ENCODE results near the gene TSPAN9.

Gene TSPAN9

DNA sequence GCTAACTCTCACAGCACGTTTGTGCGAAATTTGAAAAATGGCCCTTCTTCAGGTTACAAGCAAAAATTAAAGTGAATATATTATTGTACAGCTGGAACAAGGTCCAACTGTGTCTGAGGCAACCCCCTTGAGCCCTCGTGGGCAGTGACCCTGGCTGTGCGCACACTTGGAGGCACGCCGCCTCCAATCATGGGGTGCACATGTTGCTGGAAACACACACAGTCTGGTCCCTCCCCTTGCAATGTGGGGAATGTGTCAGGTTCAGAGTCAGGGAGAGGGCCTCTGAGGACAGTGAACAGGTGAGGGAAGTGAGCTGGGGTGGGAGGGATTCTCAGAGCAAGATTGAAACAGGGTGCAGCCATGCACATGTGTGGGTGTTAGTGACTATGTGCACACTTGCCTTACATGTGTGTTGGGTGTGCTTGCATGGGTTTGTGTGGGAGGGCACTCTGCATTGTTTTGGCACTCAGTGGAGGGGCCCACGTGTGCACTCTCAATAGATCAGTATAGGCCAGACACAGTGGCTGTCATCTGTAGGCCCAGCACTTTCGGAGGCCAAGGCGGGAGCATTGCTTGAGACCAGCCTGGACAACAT, 9.6 kb downstream of the TSPAN9 start:
- Histone ChIP-seq H2BK15ac (replicated peaks; ENCODE audit: low read depth) (no peak overlapping the region), H3K4me1 (ENCODE audit: control insufficient read depth, low read depth, low read length) (peaks cover 4% of the 10 kb centered on the region), H3K56ac (ENCODE audit: low read length) (no peak overlapping the region), H3K4me2 (ENCODE audit: low read length) (no peak overlapping the region), H4K8ac (ENCODE audit: low read depth, low read length) (no peak overlapping the region), H3K79me2 (ENCODE audit: control insufficient read depth, insufficient read depth, low read length) (no peaks in the 10 kb centered on the region), H3K18ac (ENCODE audit: low read length) (no peak overlapping the region), H3K36me3 (ENCODE audit: control insufficient read depth, insufficient read depth, low read length) (no peaks in the 10 kb centered on the region), H3K4me3 (ENCODE audit: low read length) (no peak overlapping the region), H3K27ac (ENCODE audit: low read depth, low read length) (no peak overlapping the region), H4K5ac (ENCODE audit: low read length) (no peak overlapping the region), H3K4ac (ENCODE audit: low read depth, low read length) (no peak overlapping the region), H3K23ac (ENCODE audit: low read length) (no peak overlapping the region), H2BK5ac (ENCODE audit: low read length) (no peak overlapping the region), H2AK5ac (ENCODE audit: low read length) (no peak overlapping the region), H3K79me1 (ENCODE audit: low read length) (peaks cover 3% of the 10 kb centered on the region), H2BK120ac (ENCODE audit: low read depth, low read length) (no peak overlapping the region), H3K27me3 (ENCODE audit: insufficient read depth, low read length, poor library complexity) (no peaks in the 10 kb centered on the region), H3K9ac (ENCODE audit: low read length) (no peak overlapping the region)
- no CpG with 5 or more reads among the region's 9 CpGs for WGBS (ENCODE audit: extremely low coverage, insufficient coverage, low lambda C conversion rate)
- DNase-seq = no peak

DNA sequence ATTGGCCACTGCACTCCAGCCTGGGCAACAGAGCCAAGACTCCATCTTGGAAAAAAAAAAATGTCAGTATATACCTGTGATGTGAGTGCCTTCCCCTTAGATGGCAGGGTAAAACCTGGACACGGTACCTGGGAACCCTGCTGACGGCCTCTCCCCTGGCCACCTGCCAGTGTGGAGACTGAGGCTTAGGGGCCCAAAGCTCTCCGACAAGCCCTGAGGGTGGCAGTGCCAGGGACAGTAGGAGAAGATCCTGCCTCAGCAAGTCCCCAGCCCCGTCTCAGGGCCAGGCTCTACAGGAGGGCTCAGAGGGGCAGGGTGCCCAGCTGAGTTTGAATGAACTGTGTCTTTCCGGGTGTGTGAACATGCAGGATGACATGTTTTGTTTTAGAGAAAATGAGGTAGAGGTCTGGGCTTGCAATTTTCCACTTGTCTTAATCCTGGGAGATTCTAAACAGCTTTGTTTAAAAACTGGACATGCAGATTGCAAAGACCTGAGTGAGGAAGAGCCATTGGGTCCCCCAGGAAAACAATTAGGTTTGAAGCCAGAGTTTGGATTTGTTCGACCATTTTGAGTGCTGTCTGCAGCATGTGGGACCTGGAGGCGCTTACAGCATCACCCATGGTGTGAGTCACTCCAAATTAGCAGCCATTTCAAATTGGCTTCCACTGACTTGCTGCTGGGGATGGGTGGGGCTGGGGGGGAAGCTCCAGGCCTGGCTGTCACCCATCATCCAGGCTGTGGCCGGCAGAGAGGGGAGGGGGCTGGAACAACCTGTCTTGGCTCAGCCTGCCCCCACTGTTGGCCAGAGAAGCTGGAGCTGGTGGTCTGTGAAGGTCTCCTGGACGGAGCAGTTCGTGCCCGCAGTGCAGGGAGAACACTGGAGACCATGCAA, 10.8 kb downstream of the TSPAN9 start:
- H3K4me2 ChIP-seq (ENCODE audit: low read length) = no peak overlapping the region
- no peak overlapping the region for H2AK5ac ChIP-seq (ENCODE audit: low read length)
- no peak for DNase-seq
- H3K4me1 ChIP-seq (ENCODE audit: control insufficient read depth, low read depth, low read length) = peaks cover 4% of the 10 kb centered on the region
- H4K8ac ChIP-seq (ENCODE audit: low read depth, low read length) = no peak overlapping the region
- H3K56ac ChIP-seq (ENCODE audit: low read length) = no peak overlapping the region
- H2BK15ac ChIP-seq (replicated peaks; ENCODE audit: low read depth) = no peak overlapping the region
- H3K79me1 ChIP-seq (ENCODE audit: low read length) = peaks cover 3% of the 10 kb centered on the region
- no peak overlapping the region for H3K23ac ChIP-seq (ENCODE audit: low read length)
- no peak overlapping the region for H4K5ac ChIP-seq (ENCODE audit: low read length)
- WGBS (ENCODE audit: extremely low coverage, insufficient coverage, low lambda C conversion rate) = no CpG with 5 or more reads among the region's 11 CpGs
- H3K79me2 ChIP-seq (ENCODE audit: control insufficient read depth, insufficient read depth, low read length) = no peaks in the 10 kb centered on the region
- no peak overlapping the region for H2BK120ac ChIP-seq (ENCODE audit: low read depth, low read length)
- no peaks in the 10 kb centered on the region for H3K27me3 ChIP-seq (ENCODE audit: insufficient read depth, low read length, poor library complexity)
- no peak overlapping the region for H3K27ac ChIP-seq (ENCODE audit: low read depth, low read length)
- no peaks in the 10 kb centered on the region for H3K36me3 ChIP-seq (ENCODE audit: control insufficient read depth, insufficient read depth, low read length)
- H3K4ac ChIP-seq (ENCODE audit: low read depth, low read length) = no peak overlapping the region
- H3K9ac ChIP-seq (ENCODE audit: low read length) = no peak overlapping the region
- H3K4me3 ChIP-seq (ENCODE audit: low read length) = no peak overlapping the region
- no peak overlapping the region for H3K18ac ChIP-seq (ENCODE audit: low read length)
- H2BK5ac ChIP-seq (ENCODE audit: low read length) = no peak overlapping the region

DNA sequence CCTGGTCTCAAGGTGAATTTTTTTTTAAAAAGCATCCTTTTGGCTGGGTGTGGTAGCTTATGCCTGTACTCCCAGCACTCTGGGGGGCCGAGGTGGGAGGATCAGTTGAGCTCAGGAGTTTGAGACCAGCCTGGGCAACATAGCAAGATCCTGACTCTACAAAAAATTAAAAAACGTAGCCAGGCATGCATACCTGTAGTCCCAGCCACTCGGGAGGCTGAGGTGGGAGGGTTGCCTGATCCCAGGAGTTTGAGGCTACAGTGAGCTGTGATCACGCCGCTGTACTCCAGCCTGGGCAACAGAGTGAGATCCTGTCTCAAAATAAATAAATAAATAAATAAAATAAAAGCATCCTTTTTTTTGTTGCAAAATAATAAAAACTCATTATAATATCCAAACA, 12.4 kb downstream of the TSPAN9 start:
- no peaks in the 10 kb centered on the region for H3K79me2 ChIP-seq (ENCODE audit: control insufficient read depth, insufficient read depth, low read length)
- H2BK120ac ChIP-seq (ENCODE audit: low read depth, low read length) = no peak overlapping the region
- no peak overlapping the region for H2BK15ac ChIP-seq (replicated peaks; ENCODE audit: low read depth)
- peaks cover 3% of the 10 kb centered on the region for H3K79me1 ChIP-seq (ENCODE audit: low read length)
- no peak overlapping the region for H3K18ac ChIP-seq (ENCODE audit: low read length)
- no peak overlapping the region for H3K27ac ChIP-seq (ENCODE audit: low read depth, low read length)
- H3K36me3 ChIP-seq (ENCODE audit: control insufficient read depth, insufficient read depth, low read length) = no peaks in the 10 kb centered on the region
- H3K4me3 ChIP-seq (ENCODE audit: low read length) = no peak overlapping the region
- no peaks in the 10 kb centered on the region for H3K27me3 ChIP-seq (ENCODE audit: insufficient read depth, low read length, poor library complexity)
- no peak overlapping the region for H4K5ac ChIP-seq (ENCODE audit: low read length)
- no peak overlapping the region for H3K9ac ChIP-seq (ENCODE audit: low read length)
- no peak overlapping the region for H3K4me2 ChIP-seq (ENCODE audit: low read length)
- DNase-seq = no peak
- no peak overlapping the region for H2AK5ac ChIP-seq (ENCODE audit: low read length)
- peaks cover 4% of the 10 kb centered on the region for H3K4me1 ChIP-seq (ENCODE audit: control insufficient read depth, low read depth, low read length)
- H3K56ac ChIP-seq (ENCODE audit: low read length) = no peak overlapping the region
- no peak overlapping the region for H4K8ac ChIP-seq (ENCODE audit: low read depth, low read length)
- no peak overlapping the region for H3K23ac ChIP-seq (ENCODE audit: low read length)
- WGBS (ENCODE audit: extremely low coverage, insufficient coverage, low lambda C conversion rate) = no CpG with 5 or more reads among the region's 5 CpGs
- no peak overlapping the region for H3K4ac ChIP-seq (ENCODE audit: low read depth, low read length)
- H2BK5ac ChIP-seq (ENCODE audit: low read length) = no peak overlapping the region

DNA sequence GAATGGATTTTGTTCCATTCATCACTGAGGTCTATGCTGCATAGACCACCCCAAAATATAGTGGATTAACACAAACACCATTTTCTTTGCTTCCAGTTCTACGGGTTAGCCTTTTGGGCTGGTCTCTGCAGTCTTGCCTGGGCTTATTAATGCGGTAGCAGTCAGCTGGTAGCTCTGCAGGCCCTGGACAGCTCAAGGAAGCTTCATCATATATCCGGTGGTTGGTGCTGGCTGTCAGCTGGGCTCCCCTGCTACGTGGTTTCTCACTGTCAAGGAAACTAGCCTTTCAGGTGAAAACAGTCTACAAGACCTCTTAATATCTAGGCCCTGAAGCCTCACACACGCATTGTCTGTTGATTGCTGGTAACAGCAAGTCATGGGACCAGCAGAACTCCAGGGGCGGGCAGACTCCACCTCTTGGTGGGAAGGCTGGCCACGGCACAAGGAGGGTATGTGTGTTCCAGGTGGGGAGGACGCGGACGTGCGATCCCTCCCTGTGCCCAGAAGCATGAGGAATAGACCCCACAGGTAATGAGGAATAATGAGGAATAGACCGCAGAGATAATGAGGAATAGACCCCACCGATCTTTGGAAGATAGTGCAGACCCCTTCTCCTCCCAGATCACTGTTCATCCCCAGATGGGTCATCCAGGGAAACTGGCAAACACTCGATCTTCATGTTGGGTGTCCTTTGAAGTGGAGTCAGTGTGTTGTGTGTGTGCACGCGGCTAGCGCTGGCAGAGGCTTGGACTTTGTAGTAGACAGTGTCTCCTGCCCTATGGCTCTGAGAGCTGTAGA, 13.3 kb downstream of the TSPAN9 start:
- no peak for DNase-seq
- H3K79me2 ChIP-seq (ENCODE audit: control insufficient read depth, insufficient read depth, low read length) = no peaks in the 10 kb centered on the region
- no peak overlapping the region for H4K8ac ChIP-seq (ENCODE audit: low read depth, low read length)
- H3K36me3 ChIP-seq (ENCODE audit: control insufficient read depth, insufficient read depth, low read length) = no peaks in the 10 kb centered on the region
- no peak overlapping the region for H3K4me3 ChIP-seq (ENCODE audit: low read length)
- no peak overlapping the region for H3K18ac ChIP-seq (ENCODE audit: low read length)
- H3K9ac ChIP-seq (ENCODE audit: low read length) = no peak overlapping the region
- H2BK120ac ChIP-seq (ENCODE audit: low read depth, low read length) = no peak overlapping the region
- H3K4me1 ChIP-seq (ENCODE audit: control insufficient read depth, low read depth, low read length) = peaks cover 2% of the 10 kb centered on the region
- H3K4me2 ChIP-seq (ENCODE audit: low read length) = no peak overlapping the region
- WGBS (ENCODE audit: extremely low coverage, insufficient coverage, low lambda C conversion rate) = no CpG with 5 or more reads among the region's 17 CpGs
- H4K5ac ChIP-seq (ENCODE audit: low read length) = no peak overlapping the region
- no peak overlapping the region for H2BK5ac ChIP-seq (ENCODE audit: low read length)
- no peak overlapping the region for H3K56ac ChIP-seq (ENCODE audit: low read length)
- H2BK15ac ChIP-seq (replicated peaks; ENCODE audit: low read depth) = no peak overlapping the region
- peaks cover 3% of the 10 kb centered on the region for H3K79me1 ChIP-seq (ENCODE audit: low read length)
- no peak overlapping the region for H3K23ac ChIP-seq (ENCODE audit: low read length)
- no peak overlapping the region for H2AK5ac ChIP-seq (ENCODE audit: low read length)
- no peak overlapping the region for H3K27ac ChIP-seq (ENCODE audit: low read depth, low read length)
- H3K4ac ChIP-seq (ENCODE audit: low read depth, low read length) = no peak overlapping the region
- no peaks in the 10 kb centered on the region for H3K27me3 ChIP-seq (ENCODE audit: insufficient read depth, low read length, poor library complexity)

DNA sequence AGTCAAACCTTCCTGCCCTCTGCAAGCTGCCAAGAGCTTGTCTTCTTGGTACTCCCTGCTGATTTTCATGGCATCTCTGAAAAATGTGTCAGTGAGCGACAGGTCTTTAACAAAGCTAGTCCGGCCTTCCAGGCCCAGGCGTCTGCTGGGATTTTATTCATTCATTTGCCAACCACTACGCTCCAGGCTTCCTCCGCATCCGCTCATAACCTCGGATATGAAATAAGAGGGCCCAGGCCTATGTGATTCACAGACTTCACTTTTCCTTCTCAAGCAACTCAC, 13.8 kb downstream of the TSPAN9 start:
- Histone ChIP-seq H3K4me2 (ENCODE audit: low read length) (no peak overlapping the region), H4K8ac (ENCODE audit: low read depth, low read length) (no peak overlapping the region), H3K27ac (ENCODE audit: low read depth, low read length) (no peak overlapping the region), H3K79me2 (ENCODE audit: control insufficient read depth, insufficient read depth, low read length) (no peaks in the 10 kb centered on the region), H3K18ac (ENCODE audit: low read length) (no peak overlapping the region), H3K4ac (ENCODE audit: low read depth, low read length) (no peak overlapping the region), H3K9ac (ENCODE audit: low read length) (no peak overlapping the region), H3K4me1 (ENCODE audit: control insufficient read depth, low read depth, low read length) (no peaks in the 10 kb centered on the region), H3K23ac (ENCODE audit: low read length) (no peak overlapping the region), H3K79me1 (ENCODE audit: low read length) (peaks cover 3% of the 10 kb centered on the region), H3K56ac (ENCODE audit: low read length) (no peak overlapping the region), H3K27me3 (ENCODE audit: insufficient read depth, low read length, poor library complexity) (no peaks in the 10 kb centered on the region), H2BK120ac (ENCODE audit: low read depth, low read length) (no peak overlapping the region), H3K36me3 (ENCODE audit: control insufficient read depth, insufficient read depth, low read length) (no peaks in the 10 kb centered on the region), H3K4me3 (ENCODE audit: low read length) (no peak overlapping the region), H2BK5ac (ENCODE audit: low read length) (no peak overlapping the region), H4K5ac (ENCODE audit: low read length) (no peak overlapping the region), H2BK15ac (replicated peaks; ENCODE audit: low read depth) (no peak overlapping the region), H2AK5ac (ENCODE audit: low read length) (no peak overlapping the region)
- no CpG with 5 or more reads among the region's 7 CpGs for WGBS (ENCODE audit: extremely low coverage, insufficient coverage, low lambda C conversion rate)
- no peak for DNase-seq
